H1 (cell line): Measurements from ENCODE around the gene CHRDL2. TPM values are rescaled to one million over a fixed set of nuclear protein-coding genes. Genes with fewer than 3 reads are reported as not detected.

Experiments
- CTCF ChIA-PET: fragments of 300-600 bp; sonication (Branson Sonifier 250); formaldehyde crosslinking; loops from one replicate; lab custom pipeline; 2021; ENCODE audit not compliant: partially characterized antibody; lab: Charles Lee
- POLR2A ChIA-PET: fragments of 300-600 bp; sonication (Branson Sonifier 250); formaldehyde crosslinking; loops from one replicate; lab custom pipeline; 2021; ENCODE audit warnings: inconsistent platforms; ENCODE audit not compliant: partially characterized antibody; lab: Charles Lee
- DNase-seq, 2 experiments: peaks; one replicate each; pipeline versions ENCODE4 v3.0.0 to v3.0.0-alpha.2; 2010 to 2022; ENCODE audit warnings: low spot score in 2 of 2, low read depth in 1 of 2, mixed read lengths in 1 of 2
- FAIRE-seq: peaks from 2 replicates; lab custom pipeline; 2011; peaks lifted over from hg19 to GRCh38; lab: Jason Lieb, UNC
- H2AFZ ChIP-seq: 2 replicates; pipeline ENCODE4 v1.8.1; 2012; ENCODE audit warnings: low read length, inconsistent platforms
- H2AK5ac ChIP-seq: 2 replicates; pipeline ENCODE4 v1.6.1; 2013; ENCODE audit warnings: low read depth, low read length
- H2BK120ac ChIP-seq: replicated peaks from 2 replicates; pipeline ENCODE3; 2013; ENCODE audit warnings: low read depth, low read length, inconsistent platforms
- H2BK12ac ChIP-seq: 2 replicates; pipeline ENCODE4 v1.6.1; 2013; ENCODE audit warnings: low read depth, low read length
- H2BK15ac ChIP-seq: 2 replicates; pipeline ENCODE4 v1.6.1; 2013; ENCODE audit warnings: low read length
- H2BK20ac ChIP-seq: 2 replicates; pipeline ENCODE4 v1.6.1; 2013; ENCODE audit warnings: low read length
- H2BK5ac ChIP-seq: 2 replicates; pipeline ENCODE4 v1.6.1; 2013; ENCODE audit warnings: low read depth, low read length
- H3K14ac ChIP-seq: 2 replicates; pipeline ENCODE4 v1.6.1; 2013; ENCODE audit warnings: inconsistent platforms; ENCODE audit not compliant: insufficient read length
- H3K18ac ChIP-seq: 2 replicates; pipeline ENCODE4 v1.6.1; 2013; ENCODE audit warnings: low read length; ENCODE audit errors: extremely low read depth
- H3K23ac ChIP-seq: 2 replicates; pipeline ENCODE4 v1.6.1; 2013; ENCODE audit warnings: inconsistent platforms; ENCODE audit not compliant: insufficient read length
- H3K23me2 ChIP-seq: 2 replicates; pipeline ENCODE4 v1.6.1; 2013; ENCODE audit warnings: low read depth, low read length
- H3K27ac ChIP-seq: 2 replicates; pipeline ENCODE4 v1.6.1; 2011; ENCODE audit warnings: low read depth, low read length, inconsistent platforms
- H3K27me3 ChIP-seq, 4 experiments: replicated peaks in 1 of 4; 1 replicate in 1 of 4; 2 replicates in 3 of 4; pipeline versions ENCODE4 v1.6.1 to v1.8.1; 2011 to 2013; ENCODE audit warnings: low read length in 3 of 4, mild to moderate bottlenecking in 3 of 4, inconsistent platforms in 2 of 4, mixed read lengths in 2 of 4, moderate library complexity in 1 of 4; ENCODE audit not compliant: control insufficient read depth in 3 of 4, insufficient read depth in 3 of 4; ENCODE audit errors: extremely low read depth in 1 of 4
- H3K36me3 ChIP-seq, 4 experiments: 2 replicates each; pipeline versions ENCODE4 v1.6.1 to v1.8.1; 2011 to 2013; ENCODE audit warnings: mild to moderate bottlenecking in 4 of 4, low read length in 3 of 4, moderate library complexity in 2 of 4, control low read depth in 1 of 4, inconsistent platforms in 1 of 4; ENCODE audit not compliant: insufficient read depth in 4 of 4, control insufficient read depth in 2 of 4
- H3K4ac ChIP-seq: replicated peaks from 2 replicates; pipeline ENCODE3; 2013; ENCODE audit warnings: low read length, low read depth, mixed read lengths, inconsistent platforms; ENCODE audit not compliant: insufficient read length
- H3K4me1 ChIP-seq, 4 experiments: replicated peaks in 1 of 4; 1 replicate in 1 of 4; 2 replicates in 3 of 4; pipeline versions ENCODE4 v1.6.1 to v1.8.1; 2011 to 2013; ENCODE audit warnings: low read length in 3 of 4, inconsistent platforms in 2 of 4, mixed read lengths in 1 of 4; ENCODE audit not compliant: insufficient read depth in 4 of 4, control insufficient read depth in 3 of 4
- H3K4me2 ChIP-seq, 2 experiments: 2 replicates each; pipeline versions ENCODE4 v1.6.1 to v1.8.1; 2011 to 2013; ENCODE audit warnings: low read depth in 2 of 2, low read length in 2 of 2, control low read depth in 1 of 2, inconsistent platforms in 1 of 2, mild to moderate bottlenecking in 1 of 2; ENCODE audit not compliant: insufficient read depth in 1 of 2
- H3K4me3 ChIP-seq, 4 experiments: fragments of 200-600, 300-600 bp in 1 of 4; sonication (generic), shearing (Covaris generic), sonication (Bioruptor Twin) in 1 of 4; 2 replicates each; pipeline versions ENCODE4 v1.5.1 to v1.8.1; 2011 to 2016; ENCODE audit warnings: low read length in 4 of 4, low read depth in 3 of 4, control low read depth in 2 of 4, inconsistent platforms in 2 of 4, mild to moderate bottlenecking in 2 of 4, mixed read lengths in 1 of 4, moderate library complexity in 1 of 4; ENCODE audit not compliant: insufficient read depth in 2 of 4; ENCODE audit errors: extremely low read depth in 1 of 4
- H3K56ac ChIP-seq: replicated peaks from 2 replicates; pipeline ENCODE3; 2013; ENCODE audit warnings: low read depth, mild to moderate bottlenecking, mixed read lengths, low read length, inconsistent platforms; ENCODE audit not compliant: insufficient read length
- H3K79me1 ChIP-seq: 2 replicates; pipeline ENCODE4 v1.6.1; 2013; ENCODE audit warnings: low read depth, low read length, control low read depth
- H3K79me2 ChIP-seq, 2 experiments: 2 replicates each; pipeline versions ENCODE4 v1.6.1 to v1.8.1; 2012 to 2013; ENCODE audit warnings: low read length in 2 of 2, mild to moderate bottlenecking in 2 of 2, inconsistent platforms in 1 of 2; ENCODE audit not compliant: insufficient read depth in 2 of 2, control insufficient read depth in 1 of 2
- H3K9ac ChIP-seq, 4 experiments: replicated peaks in 1 of 4; 1 replicate in 1 of 4; 2 replicates in 3 of 4; pipeline versions ENCODE4 v1.6.1 to v1.8.1; 2011 to 2013; ENCODE audit warnings: low read depth in 3 of 4, low read length in 3 of 4, control low read depth in 2 of 4, mild to moderate bottlenecking in 2 of 4, moderate library complexity in 2 of 4, inconsistent platforms in 1 of 4; ENCODE audit errors: extremely low read depth in 1 of 4
- H3K9me3 ChIP-seq, 2 experiments: 2 replicates each; pipeline versions ENCODE4 v1.6.1 to v1.8.1; 2012 to 2013; ENCODE audit warnings: mild to moderate bottlenecking in 2 of 2, moderate library complexity in 2 of 2, control low read depth in 1 of 2, inconsistent platforms in 1 of 2, low read depth in 1 of 2, low read length in 1 of 2, mixed read lengths in 1 of 2; ENCODE audit not compliant: insufficient read depth in 2 of 2
- H4K20me1 ChIP-seq, 2 experiments: replicated peaks in 1 of 2; 2 replicates each; pipeline versions ENCODE3 to v1.8.1; 2011 to 2013; ENCODE audit warnings: inconsistent platforms in 2 of 2, low read length in 2 of 2, mild to moderate bottlenecking in 1 of 2; ENCODE audit not compliant: insufficient read depth in 2 of 2, control insufficient read depth in 1 of 2
- H4K5ac ChIP-seq: 2 replicates; pipeline ENCODE4 v1.6.1; 2013; ENCODE audit warnings: low read length, low read depth, mixed read lengths, inconsistent platforms; ENCODE audit not compliant: insufficient read length
- H4K8ac ChIP-seq: 2 replicates; pipeline ENCODE4 v1.8.0; 2013; ENCODE audit warnings: mild to moderate bottlenecking, moderate library complexity, low read length, inconsistent platforms; ENCODE audit not compliant: insufficient read depth; ENCODE audit errors: extremely low read depth
- H4K91ac ChIP-seq: replicated peaks from 2 replicates; pipeline ENCODE3; 2013; ENCODE audit warnings: low read length, mixed read lengths, inconsistent platforms; ENCODE audit not compliant: insufficient read length
- KDM4A ChIP-seq: IDR thresholded peaks from one replicate; pipeline ENCODE4 v1.7.1; 2012; ENCODE audit warnings: low read depth, mild to moderate bottlenecking, moderate library complexity, low read length, inconsistent platforms; ENCODE audit not compliant: severe bottlenecking
- SP2 ChIP-seq: IDR thresholded peaks from 2 replicates; pipeline ENCODE4 v1.6.1; 2012; ENCODE audit warnings: mild to moderate bottlenecking, low read length, inconsistent platforms
- TAF1 ChIP-seq: IDR thresholded peaks from 2 replicates; pipeline ENCODE4 v1.6.1; 2011; ENCODE audit warnings: mild to moderate bottlenecking, low read depth, low read length
- whole genome bisulfite sequencing, 2 experiments: shearing (Covaris generic) in 1 of 2; methylation state at CpG; one replicate each; pipeline versions ENCODE4 v1.1.6 to v1.1.7; 2013 to 2015; ENCODE audit warnings: low lambda C conversion rate in 2 of 2, mixed read lengths in 2 of 2, inconsistent platforms in 1 of 2, low coverage in 1 of 2, missing lambda C conversion rate in 1 of 2; ENCODE audit not compliant: insufficient replicate concordance in 2 of 2, insufficient coverage in 1 of 2, insufficient read length in 1 of 2; ENCODE audit errors: extremely low coverage in 1 of 2, missing lambda C conversion rate in 1 of 2; 5-methylcytosine and 5-hydroxymethylcytosine counted together
- polyA plus RNA-seq, 7 experiments: library from polyadenylated mRNA; depleted of rRNA in 3 of 7; stranded (reverse) in 5 of 7; unstranded in 2 of 7; fragments of >200 nt in 5 of 7; fragments of 200-250 nt in 2 of 7; gene quantifications; 1 replicate in 5 of 7; 2 replicates in 1 of 7; 4 replicates in 1 of 7; pipeline versions ENCODE4 v1.2.1 to v1.2.3, GENCODE V29; 2011 to 2013; ENCODE audit warnings: missing spikeins in 2 of 7, mixed read lengths in 2 of 7
- total RNA-seq: library from RNA; stranded (reverse); fragmentation: NEBNext Ultra II Directional; extraction: Animal tissue kit (Norgen Biotek cat#: 25700); gene quantifications from 2 replicates; pipeline ENCODE4 v1.2.1, GENCODE V29; 2021

The CHRDL2 gene
- total and polyA plus RNA-seq, 2 of the 8 experiments (the other 6 are each of a cell fraction or from before 2014, with no cell fraction given): 0.26 to 0.48 TPM

- Histone ChIP-seq H2BK15ac (no peak overlapping the region), H2AFZ (0 out of 2 replicates have a peak overlapping the region, but pooled peaks have one; percentile 60), H3K4me2 (no peak overlapping the region), H3K18ac (no peak overlapping the region; the same call in 1 of the 2 replicates), H3K23ac (no peak overlapping the region), H3K9ac (no peak overlapping the region), H3K4me3 (no peak overlapping the region), H4K8ac (no peak overlapping the region; the same call in 1 of the 2 replicates), H2BK20ac (no peak overlapping the region), H3K36me3 (no peaks in the 10 kb centered on the region), H2AK5ac (no peak overlapping the region), H2BK12ac (no peak overlapping the region), H2BK120ac (no peak overlapping the region), H3K4ac (no peak overlapping the region), H3K79me1 (no peaks in the 10 kb centered on the region), H3K9me3 (no peaks in the 10 kb centered on the region), H2BK5ac (no peak overlapping the region), H3K23me2 (no peaks in the 10 kb centered on the region; the same call in 1 of the 2 replicates), H3K14ac (no peak overlapping the region), H3K56ac (no peak overlapping the region), H3K79me2 (no peaks in the 10 kb centered on the region), H4K5ac (no peak overlapping the region), H3K27me3 (no peaks in the 10 kb centered on the region), H4K20me1 (no peaks in the 10 kb centered on the region), H3K4me1 (peaks cover 0 to 3% (median under 1%) of the 10 kb centered on the region in 4 experiments; a peak in 2 of 7 replicates), H3K27ac (no peak overlapping the region), H4K91ac (no peak overlapping the region)
- POLR2A ChIA-PET: interaction anchor here (1.0 kb wide), 1 partner anchor 23 kb away, joined by 5 read pairs; no protein-coding TSS in a partner anchor
- peak; percentile 50 for FAIRE-seq
- 58% methylated on average over 15 of the region's 15 CpGs; no CpG with 5 or more reads in 1 of the 2 experiments for WGBS, 2 experiments
- CTCF ChIA-PET: interaction anchor here (0.6 to 16.5 kb wide), 39 partner anchors 8 to 546 kb away, joined by 3 to 348 read pairs (median 4); partner anchors contain the start of genes POLD3 and RNF169
- peak; percentile 49 to 81 for DNase-seq
- TF ChIP-seq TAF1: 0 out of 2 replicates have a peak, but pooled peaks have one; percentile 35
- TF ChIP-seq SP2: no peak
- no peak for TF ChIP-seq KDM4A
Measured at GRCh38 chr11:74702383-74703007, 28.7 kb downstream of the CHRDL2 start.
